Measurements from ENCODE around the gene NUP107.

The NUP107 gene

DNA sequence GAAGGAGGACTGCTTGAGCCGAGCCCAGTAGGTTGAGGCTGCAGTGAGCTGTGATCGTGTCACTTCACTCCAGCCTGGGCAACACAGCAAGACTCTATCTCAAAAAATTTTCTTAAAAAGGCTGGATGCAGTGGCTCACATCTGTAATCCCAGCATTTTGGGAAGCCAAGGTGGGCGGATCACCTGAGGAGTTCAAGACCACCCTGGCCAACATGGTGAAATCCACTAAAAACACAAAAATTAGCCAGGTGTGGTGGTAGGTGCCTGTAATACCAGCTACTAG, 104.1 kb downstream of the NUP107 start:
- Mint-ChIP-seq H3K27me3 (ENCODE audit: low read depth, poor library complexity) (peaks cover 3% of the 10 kb centered on the region), H3K36me3 (ENCODE audit: low read depth) (no peaks in the 10 kb centered on the region), H3K27ac (no peak overlapping the region), H3K4me3 (no peak overlapping the region), H3K4me1 (peaks cover 13% of the 10 kb centered on the region), H3K9me3 (no peaks in the 10 kb centered on the region)
- TF ChIP-seq, protein P1, sequence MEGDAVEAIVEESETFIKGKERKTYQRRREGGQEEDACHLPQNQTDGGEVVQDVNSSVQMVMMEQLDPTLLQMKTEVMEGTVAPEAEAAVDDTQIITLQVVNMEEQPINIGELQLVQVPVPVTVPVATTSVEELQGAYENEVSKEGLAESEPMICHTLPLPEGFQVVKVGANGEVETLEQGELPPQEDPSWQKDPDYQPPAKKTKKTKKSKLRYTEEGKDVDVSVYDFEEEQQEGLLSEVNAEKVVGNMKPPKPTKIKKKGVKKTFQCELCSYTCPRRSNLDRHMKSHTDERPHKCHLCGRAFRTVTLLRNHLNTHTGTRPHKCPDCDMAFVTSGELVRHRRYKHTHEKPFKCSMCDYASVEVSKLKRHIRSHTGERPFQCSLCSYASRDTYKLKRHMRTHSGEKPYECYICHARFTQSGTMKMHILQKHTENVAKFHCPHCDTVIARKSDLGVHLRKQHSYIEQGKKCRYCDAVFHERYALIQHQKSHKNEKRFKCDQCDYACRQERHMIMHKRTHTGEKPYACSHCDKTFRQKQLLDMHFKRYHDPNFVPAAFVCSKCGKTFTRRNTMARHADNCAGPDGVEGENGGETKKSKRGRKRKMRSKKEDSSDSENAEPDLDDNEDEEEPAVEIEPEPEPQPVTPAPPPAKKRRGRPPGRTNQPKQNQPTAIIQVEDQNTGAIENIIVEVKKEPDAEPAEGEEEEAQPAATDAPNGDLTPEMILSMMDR (IDR thresholded peaks at IDR 0.05) = no peak
- DNase-seq = no peak

DNA sequence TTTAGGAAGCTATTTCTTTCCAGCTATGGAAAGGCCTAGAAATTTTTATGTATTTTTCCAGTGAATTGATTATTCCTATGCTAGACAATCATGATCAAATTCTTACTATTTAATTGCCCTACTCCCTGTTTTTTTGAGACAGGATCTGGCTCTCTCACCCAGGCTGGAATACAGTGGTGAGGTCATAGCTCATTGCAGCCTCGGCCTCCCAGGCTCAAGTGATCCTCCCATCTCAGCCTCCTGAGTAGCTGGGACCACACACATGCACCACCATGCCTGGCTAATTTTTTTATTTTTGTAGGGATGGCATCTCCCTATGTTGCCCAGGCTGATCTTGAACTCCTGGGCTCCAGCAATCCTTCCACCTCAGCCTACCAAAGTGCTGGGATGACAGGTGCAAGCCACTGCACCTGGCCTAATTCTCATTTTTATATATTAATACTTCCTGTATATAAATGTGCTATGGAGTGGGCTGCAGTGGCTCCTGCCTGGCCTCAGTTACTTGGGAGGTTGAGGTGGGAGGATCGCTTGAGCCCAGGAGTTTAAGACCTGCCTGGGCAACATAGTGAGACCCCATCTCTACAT, 105.2 kb downstream of the NUP107 start:
- Mint-ChIP-seq H3K27ac (no peak overlapping the region), H3K4me3 (no peak overlapping the region), H3K36me3 (ENCODE audit: low read depth) (no peaks in the 10 kb centered on the region), H3K9me3 (no peaks in the 10 kb centered on the region), H3K27me3 (ENCODE audit: low read depth, poor library complexity) (peaks cover 3% of the 10 kb centered on the region), H3K4me1 (peaks cover 13% of the 10 kb centered on the region)
- TF ChIP-seq, protein P1 (IDR thresholded peaks at IDR 0.05) = no peak
- DNase-seq = no peak

DNA sequence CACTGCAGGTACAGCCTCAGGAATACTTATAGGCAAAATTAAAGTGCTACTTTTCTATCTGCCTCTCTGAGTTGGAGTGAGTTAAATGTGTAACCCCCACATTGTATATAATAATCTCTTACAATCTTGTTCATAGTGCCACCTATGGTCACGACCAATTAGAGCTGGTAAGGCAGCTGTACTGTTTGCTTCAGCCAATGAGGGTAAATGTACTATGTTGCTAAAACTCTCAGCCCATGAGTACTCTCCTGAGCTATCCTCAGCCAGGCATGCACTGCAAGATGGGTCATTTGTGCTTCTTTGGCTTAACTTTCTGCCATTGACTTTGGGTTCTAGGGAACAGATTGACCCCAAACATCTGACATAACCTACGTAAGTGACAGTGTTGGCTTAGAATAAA, 106.2 kb downstream of the NUP107 start:
- no peak overlapping the region for H3K4me3 Mint-ChIP-seq
- no peak for DNase-seq
- TF ChIP-seq, protein P1 (IDR thresholded peaks at IDR 0.05) = no peak
- no peak overlapping the region for H3K27ac Mint-ChIP-seq
- H3K27me3 Mint-ChIP-seq (ENCODE audit: low read depth, poor library complexity) = peaks cover 3% of the 10 kb centered on the region
- peaks cover 3% of the 10 kb centered on the region for H3K4me1 Mint-ChIP-seq
- no peaks in the 10 kb centered on the region for H3K36me3 Mint-ChIP-seq (ENCODE audit: low read depth)
- no peaks in the 10 kb centered on the region for H3K9me3 Mint-ChIP-seq

DNA sequence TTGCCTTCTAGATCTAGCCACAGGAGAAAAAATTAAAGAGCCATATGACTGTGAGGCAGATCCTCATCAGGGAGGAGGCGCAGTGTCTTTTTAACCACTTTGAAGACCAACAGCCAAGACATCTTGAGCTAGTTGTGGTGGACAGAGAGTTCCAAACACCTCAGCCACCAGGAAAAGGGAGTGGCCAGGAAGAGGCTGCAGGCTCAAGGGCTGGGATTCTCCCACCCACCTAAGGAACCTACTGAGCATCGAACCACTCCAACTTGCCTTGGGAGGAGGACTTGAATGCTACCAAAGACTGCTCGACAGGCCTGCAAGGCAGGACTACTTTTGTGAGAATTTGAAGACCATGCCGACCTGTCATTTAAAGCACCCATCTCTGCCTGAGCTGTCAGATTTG, 106.7 kb downstream of the NUP107 start:
- TF ChIP-seq, protein P1 (IDR thresholded peaks at IDR 0.05) = no peak
- H3K27me3 Mint-ChIP-seq (ENCODE audit: low read depth, poor library complexity) = peaks cover 3% of the 10 kb centered on the region
- H3K36me3 Mint-ChIP-seq (ENCODE audit: low read depth) = no peaks in the 10 kb centered on the region
- DNase-seq = no peak
- H3K4me3 Mint-ChIP-seq = no peak overlapping the region
- no peak overlapping the region for H3K27ac Mint-ChIP-seq
- no peaks in the 10 kb centered on the region for H3K4me1 Mint-ChIP-seq
- H3K9me3 Mint-ChIP-seq = no peaks in the 10 kb centered on the region

DNA sequence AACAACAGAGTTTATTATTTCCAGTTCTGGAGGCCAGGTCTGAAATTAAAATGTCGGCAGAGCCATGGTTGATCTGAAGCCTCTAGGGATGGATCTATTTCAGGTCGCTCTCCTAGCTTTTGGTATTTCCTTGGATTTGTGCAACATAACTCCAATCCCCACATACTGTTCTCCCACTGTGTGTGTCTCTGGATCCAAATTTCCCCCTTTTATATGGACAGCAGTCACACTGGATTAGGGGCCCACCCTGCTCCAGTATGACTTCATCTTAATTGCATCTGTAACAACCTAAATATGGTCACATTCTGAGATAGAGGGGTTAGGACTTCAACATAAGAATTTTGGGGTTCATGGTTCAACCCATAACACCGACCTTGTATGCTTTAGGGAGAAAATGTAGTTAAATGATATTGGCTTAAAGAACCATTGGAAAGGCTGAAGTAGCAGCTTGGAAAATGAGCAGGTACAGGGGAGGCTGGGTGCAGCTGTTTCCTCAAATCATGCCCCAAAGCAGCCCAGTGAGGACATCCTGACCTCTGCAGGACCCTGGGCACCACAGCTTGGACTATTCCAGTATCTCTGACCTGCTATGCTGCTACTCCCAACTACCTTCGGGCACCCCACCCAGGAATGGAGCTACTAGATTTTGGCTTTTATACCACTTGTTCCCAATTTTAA, 107.3 kb downstream of the NUP107 start:
- Mint-ChIP-seq H3K4me1 (no peaks in the 10 kb centered on the region), H3K27me3 (ENCODE audit: low read depth, poor library complexity) (peaks cover 3% of the 10 kb centered on the region), H3K9me3 (no peaks in the 10 kb centered on the region), H3K36me3 (ENCODE audit: low read depth) (no peaks in the 10 kb centered on the region), H3K27ac (no peak overlapping the region), H3K4me3 (no peak overlapping the region)
- TF ChIP-seq, protein P1 (IDR thresholded peaks at IDR 0.05) = no peak
- no peak for DNase-seq

DNA sequence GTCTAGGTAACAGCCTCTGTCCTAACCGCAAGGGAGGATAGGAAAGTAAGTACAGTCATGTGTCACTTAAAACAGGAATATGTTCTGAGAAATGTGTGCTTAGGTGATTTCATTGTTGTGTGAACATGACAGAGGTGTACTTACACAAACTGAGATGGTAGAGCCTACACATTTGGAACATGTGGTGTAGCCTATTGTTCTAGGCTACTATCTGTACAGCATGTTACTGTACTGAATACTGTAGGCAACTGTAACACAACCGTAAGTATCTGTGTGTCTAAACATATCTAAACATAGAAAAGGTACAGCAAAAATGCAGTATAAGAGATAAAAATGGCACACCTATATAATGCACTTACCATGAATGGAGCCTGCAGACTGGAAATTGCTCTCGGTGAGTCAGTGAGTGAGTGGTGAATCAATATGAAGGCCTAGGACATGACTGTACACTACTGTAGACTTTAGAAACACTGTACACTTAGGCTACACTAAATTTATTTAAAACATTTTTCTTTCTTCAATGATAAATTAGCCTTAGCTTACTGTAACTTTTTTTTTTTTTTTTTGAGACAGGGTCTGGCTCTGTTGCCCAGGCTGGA, 108.0 kb downstream of the NUP107 start:
- H3K9me3 Mint-ChIP-seq = no peaks in the 10 kb centered on the region
- no peak overlapping the region for H3K4me3 Mint-ChIP-seq
- H3K36me3 Mint-ChIP-seq (ENCODE audit: low read depth) = no peaks in the 10 kb centered on the region
- no peak overlapping the region for H3K27ac Mint-ChIP-seq
- H3K27me3 Mint-ChIP-seq (ENCODE audit: low read depth, poor library complexity) = peaks cover 3% of the 10 kb centered on the region
- DNase-seq = no peak
- no peaks in the 10 kb centered on the region for H3K4me1 Mint-ChIP-seq
- TF ChIP-seq, protein P1 (IDR thresholded peaks at IDR 0.05) = no peak

Measured in nephron progenitor cell (in vitro differentiated cells).